Breast epithelium (tissue), 3 donors: ENCODE results near the gene KRTAP10-10.
"Not testable (repeated sequence)": the region's sequence is repeated elsewhere in the genome, so short reads cannot be mapped to it uniquely, and the experiment has no call there.

Experiments used
- CTCF ChIP-seq, 3 donors: fragments of 450-650 bp; IDR thresholded peaks; one replicate each; pipeline ENCODE4 v1.5.1; 2016 to 2017; ENCODE audit warnings: antibody characterized with exemption in 3 of 3, mild to moderate bottlenecking in 3 of 3, moderate library complexity in 3 of 3
- POLR2AphosphoS5 ChIP-seq, 3 donors: sonication (generic); formaldehyde crosslinking; IDR thresholded peaks; one replicate each; pipeline ENCODE4 v1.6.1; 2017; ENCODE audit warnings: antibody characterized with exemption in 3 of 3

DNA sequence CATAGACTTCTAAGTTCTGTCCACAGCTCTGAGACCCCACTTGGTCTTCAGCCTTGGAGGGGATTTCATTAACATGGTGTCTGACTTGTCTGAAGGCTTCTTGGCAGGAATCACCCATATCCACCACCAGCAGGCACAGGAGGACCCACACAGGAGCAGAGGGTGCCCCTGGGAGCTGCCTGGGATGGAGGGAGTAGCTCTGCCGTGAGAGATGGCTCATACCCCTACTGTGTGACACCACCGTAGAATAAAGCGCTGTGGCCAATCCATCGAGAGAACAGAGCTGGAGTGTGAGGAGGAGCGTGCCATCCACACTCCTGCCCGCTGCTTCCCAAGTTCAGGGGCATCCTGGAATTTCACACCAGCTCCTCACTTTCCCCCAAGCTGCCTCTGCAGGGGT, 47.9 kb downstream of the KRTAP10-10 start:
- TF ChIP-seq CTCF, POLR2AphosphoS5 (IDR thresholded peaks at IDR 0.05): not testable (repeated sequence)
